Lower lobe of right lung (tissue), 2 donors: ENCODE data around the gene COQ6. TPM values are rescaled to one million over a fixed set of nuclear protein-coding genes. Genes with fewer than 3 reads are reported as not detected.
"Not testable (repeated sequence)": the region's sequence is repeated elsewhere in the genome, so short reads cannot be mapped to it uniquely, and the experiment has no call there.

Experiments used
- ATAC-seq, 2 donors: fragments of 200-7000 bp; cut with Tn5 transposase; one replicate each; pipeline ENCODE4 v1.9.1; 2020 to 2022; ENCODE audit warnings: mild to moderate bottlenecking in 2 of 2, moderate library complexity in 2 of 2
- DNase-seq: peaks from one replicate; pipeline ENCODE4 v3.0.0-alpha.2; 2020
- H3K27ac ChIP-seq: fragments of 200-600 bp; one replicate; pipeline ENCODE4 v1.8.0; 2022
- H3K27me3 ChIP-seq: fragments of 200-600 bp; one replicate; pipeline ENCODE4 v1.8.0; 2022; ENCODE audit warnings: low read depth
- H3K36me3 ChIP-seq: fragments of 200-600 bp; one replicate; pipeline ENCODE4 v1.8.0; 2022; ENCODE audit warnings: mild to moderate bottlenecking
- H3K4me1 ChIP-seq: fragments of 200-600 bp; one replicate; pipeline ENCODE4 v1.8.0; 2022
- H3K4me3 ChIP-seq: fragments of 200-600 bp; one replicate; pipeline ENCODE4 v1.8.0; 2022; ENCODE audit warnings: mild to moderate bottlenecking
- H3K9me3 ChIP-seq: fragments of 200-600 bp; one replicate; pipeline ENCODE4 v1.8.0; 2022
- intact Hi-C: fragments of 100-400 bp; cut with DNase I; formaldehyde crosslinking; loops from one replicate; pipeline ENCODE4 v1.11.0; 2022
- total RNA-seq: library from RNA; stranded (reverse); fragmentation: NEBNext Ultra II Directional; extraction: Animal tissue kit (Norgen Biotek cat#: 25700); gene quantifications from one replicate; pipeline ENCODE4 v1.2.1, GENCODE V29; 2021
- TF ChIP-seq, protein P1 (sequence below): fragments of 200-600 bp; IDR thresholded peaks from one replicate; pipeline ENCODE4 v1.8.0; 2022; ENCODE audit warnings: antibody characterized with exemption, mild to moderate bottlenecking
- donor health status: DM: no; HTN: yes; CAD: no; lungs with severe emphysema.

The COQ6 gene
- total RNA-seq, 1 donor from 2014 or later = 17.0 TPM

DNA sequence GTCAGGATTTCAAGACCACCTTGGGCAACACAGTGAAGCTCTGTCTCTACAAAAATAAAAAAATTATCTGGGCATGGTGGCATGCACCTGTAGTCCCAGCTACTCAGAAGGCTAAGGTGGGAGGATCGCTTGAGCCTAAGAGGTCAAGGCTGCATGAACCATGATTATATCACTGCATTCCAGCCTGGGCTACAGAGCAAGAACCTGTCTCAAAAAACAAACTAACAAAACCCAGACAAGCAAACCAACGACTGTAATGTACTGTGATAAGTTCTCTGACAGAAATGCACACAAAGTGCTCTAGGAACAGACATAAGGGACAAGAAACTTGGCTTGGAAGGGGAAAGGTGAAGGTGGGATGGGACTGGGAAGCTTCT lies 46.6 kb downstream of the COQ6 start:
- no peak overlapping the region for H3K4me3 ChIP-seq
- intact Hi-C loops = no loop called here
- no peak overlapping the region for H3K27ac ChIP-seq
- H3K4me1 ChIP-seq = no peaks in the 10 kb centered on the region
- TF ChIP-seq, protein P1, sequence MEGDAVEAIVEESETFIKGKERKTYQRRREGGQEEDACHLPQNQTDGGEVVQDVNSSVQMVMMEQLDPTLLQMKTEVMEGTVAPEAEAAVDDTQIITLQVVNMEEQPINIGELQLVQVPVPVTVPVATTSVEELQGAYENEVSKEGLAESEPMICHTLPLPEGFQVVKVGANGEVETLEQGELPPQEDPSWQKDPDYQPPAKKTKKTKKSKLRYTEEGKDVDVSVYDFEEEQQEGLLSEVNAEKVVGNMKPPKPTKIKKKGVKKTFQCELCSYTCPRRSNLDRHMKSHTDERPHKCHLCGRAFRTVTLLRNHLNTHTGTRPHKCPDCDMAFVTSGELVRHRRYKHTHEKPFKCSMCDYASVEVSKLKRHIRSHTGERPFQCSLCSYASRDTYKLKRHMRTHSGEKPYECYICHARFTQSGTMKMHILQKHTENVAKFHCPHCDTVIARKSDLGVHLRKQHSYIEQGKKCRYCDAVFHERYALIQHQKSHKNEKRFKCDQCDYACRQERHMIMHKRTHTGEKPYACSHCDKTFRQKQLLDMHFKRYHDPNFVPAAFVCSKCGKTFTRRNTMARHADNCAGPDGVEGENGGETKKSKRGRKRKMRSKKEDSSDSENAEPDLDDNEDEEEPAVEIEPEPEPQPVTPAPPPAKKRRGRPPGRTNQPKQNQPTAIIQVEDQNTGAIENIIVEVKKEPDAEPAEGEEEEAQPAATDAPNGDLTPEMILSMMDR = no peak
- no peak for DNase-seq
- H3K9me3 ChIP-seq = no peaks in the 10 kb centered on the region
- H3K27me3 ChIP-seq = no peaks in the 10 kb centered on the region
- peaks cover 19% of the 10 kb centered on the region for H3K36me3 ChIP-seq
- no peak for ATAC-seq

DNA sequence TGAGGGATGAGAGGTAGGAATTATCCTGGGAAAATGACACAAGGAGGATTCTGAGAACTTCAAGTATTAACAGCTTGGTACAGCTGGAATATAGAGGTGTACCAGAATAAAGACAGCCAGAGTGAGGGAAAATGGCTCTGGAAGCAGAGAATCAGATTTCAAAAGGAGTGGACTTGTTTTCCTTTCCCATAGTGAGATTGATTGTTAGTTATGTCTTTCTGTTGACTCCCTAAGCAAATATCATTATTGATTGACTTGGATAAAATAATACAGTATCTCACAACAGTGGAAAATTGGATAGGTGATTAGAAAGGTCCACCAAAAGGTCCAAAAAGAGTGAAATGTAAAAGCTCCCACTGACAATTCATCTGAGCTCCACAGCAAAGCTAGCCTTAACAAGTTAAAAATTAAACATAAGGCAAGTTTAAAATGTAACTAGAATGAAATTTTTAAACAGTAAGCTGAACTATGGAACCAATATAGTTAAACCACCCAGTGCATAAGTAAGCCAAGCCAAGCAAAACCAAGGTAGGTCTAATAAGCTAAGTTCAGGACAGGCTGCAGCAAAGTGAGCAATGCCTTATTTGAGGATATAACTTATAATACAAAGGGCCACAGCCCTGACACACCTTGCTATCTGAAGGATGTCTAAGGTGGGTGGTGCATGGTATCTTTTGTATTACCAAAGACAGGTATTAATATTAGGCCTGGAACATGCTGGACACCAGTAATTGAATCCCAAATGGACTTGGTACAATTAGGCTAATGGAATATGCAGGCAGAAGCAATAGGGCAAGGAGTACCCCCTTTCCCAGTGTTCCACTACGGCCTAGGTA lies 47.2 kb downstream of the COQ6 start:
- no peak for ATAC-seq
- no peak overlapping the region for H3K4me3 ChIP-seq

DNA sequence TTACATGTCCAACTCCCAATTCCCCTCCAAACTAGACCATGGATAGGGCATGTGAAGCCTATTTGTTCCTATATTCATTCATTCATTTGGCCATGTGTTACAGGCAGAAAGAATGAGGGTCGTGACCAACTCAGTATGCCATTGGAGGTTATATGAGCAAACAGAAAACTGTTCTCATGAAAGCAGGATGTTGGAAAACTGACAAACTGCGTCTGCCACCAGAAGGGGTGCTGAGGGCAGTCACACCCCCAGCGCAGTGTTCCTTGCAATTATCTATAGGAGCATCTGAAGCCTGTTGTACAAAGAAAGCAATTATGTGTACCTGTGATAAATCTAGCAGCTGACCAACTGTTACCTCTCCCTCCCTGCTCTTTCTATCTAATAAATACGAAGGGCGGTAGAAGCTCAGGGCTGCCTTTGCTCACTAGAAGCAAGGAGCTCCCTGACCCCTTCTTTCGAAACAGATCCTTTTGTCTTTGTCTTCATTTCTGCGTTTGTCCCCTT lies 47.9 kb downstream of the COQ6 start:
- H3K27ac ChIP-seq = no peak overlapping the region
- no peaks in the 10 kb centered on the region for H3K9me3 ChIP-seq
- DNase-seq (no peak), ATAC-seq (no peak)
- no peak overlapping the region for H3K4me3 ChIP-seq
- H3K4me1 ChIP-seq = no peaks in the 10 kb centered on the region
- peaks cover 19% of the 10 kb centered on the region for H3K36me3 ChIP-seq
- TF ChIP-seq, protein P1 = no peak
- intact Hi-C loops = no loop called here
- no peaks in the 10 kb centered on the region for H3K27me3 ChIP-seq

More for the DNA sequence above, 47.2 kb downstream of the COQ6 start:
- intact Hi-C loops = no loop called here
- Histone ChIP-seq H3K27ac (no peak overlapping the region), H3K27me3 (no peaks in the 10 kb centered on the region), H3K36me3 (peaks cover 19% of the 10 kb centered on the region), H3K9me3 (no peaks in the 10 kb centered on the region), H3K4me1 (no peaks in the 10 kb centered on the region)
- TF ChIP-seq, protein P1 = no peak
- DNase-seq = no peak

DNA sequence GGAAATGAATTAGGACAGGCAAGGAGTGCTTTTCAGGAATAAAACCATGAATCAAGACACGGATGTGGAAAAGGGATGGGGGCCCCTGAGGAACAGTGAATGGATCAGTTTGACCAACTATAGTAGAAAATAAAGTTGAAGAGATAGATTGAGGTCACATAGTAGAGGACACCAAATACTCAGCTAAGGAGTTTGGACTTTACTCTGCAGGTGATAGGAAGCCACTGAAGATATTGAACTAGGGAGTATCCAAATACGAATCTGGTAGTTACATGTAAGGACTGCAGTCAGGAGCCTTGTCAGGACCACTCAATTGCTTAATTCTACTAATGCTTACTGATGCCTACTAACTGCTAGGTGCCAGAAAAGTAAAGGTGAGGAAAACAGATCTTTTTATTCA lies 48.6 kb downstream of the COQ6 start:
- Histone ChIP-seq H3K27ac (no peak overlapping the region), H3K9me3 (no peaks in the 10 kb centered on the region), H3K36me3 (peaks cover 19% of the 10 kb centered on the region), H3K4me1 (no peaks in the 10 kb centered on the region), H3K4me3 (no peak overlapping the region), H3K27me3 (no peaks in the 10 kb centered on the region)
- intact Hi-C loops = no loop called here
- no peak for ATAC-seq
- no peak for DNase-seq
- TF ChIP-seq, protein P1 = no peak

DNA sequence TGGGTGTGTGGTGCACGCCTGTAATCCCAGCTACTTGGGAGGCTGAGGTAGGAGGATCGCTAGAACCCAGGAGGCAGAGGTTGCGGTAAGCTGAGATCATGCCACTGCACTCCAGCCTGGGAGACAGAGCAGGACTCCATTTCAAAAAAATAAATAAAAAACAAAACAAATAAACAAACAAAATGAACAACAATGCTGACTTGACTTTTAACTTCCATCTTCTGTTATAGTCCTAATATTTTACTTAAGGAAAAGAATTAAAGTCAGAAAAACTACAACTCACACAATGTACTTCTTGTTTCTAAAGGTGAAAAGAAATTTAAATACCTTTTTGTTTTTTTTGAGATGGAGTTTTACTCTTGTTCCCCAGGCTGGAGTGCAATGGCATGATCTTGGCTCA lies 55.6 kb downstream of the COQ6 start:
- H3K4me1 ChIP-seq, H3K9me3 ChIP-seq, DNase-seq, H3K4me3 ChIP-seq, H3K27ac ChIP-seq, intact Hi-C loops, H3K27me3 ChIP-seq, ATAC-seq: not testable (repeated sequence)
- H3K36me3 ChIP-seq = peaks cover 36% of the 10 kb centered on the region

DNA sequence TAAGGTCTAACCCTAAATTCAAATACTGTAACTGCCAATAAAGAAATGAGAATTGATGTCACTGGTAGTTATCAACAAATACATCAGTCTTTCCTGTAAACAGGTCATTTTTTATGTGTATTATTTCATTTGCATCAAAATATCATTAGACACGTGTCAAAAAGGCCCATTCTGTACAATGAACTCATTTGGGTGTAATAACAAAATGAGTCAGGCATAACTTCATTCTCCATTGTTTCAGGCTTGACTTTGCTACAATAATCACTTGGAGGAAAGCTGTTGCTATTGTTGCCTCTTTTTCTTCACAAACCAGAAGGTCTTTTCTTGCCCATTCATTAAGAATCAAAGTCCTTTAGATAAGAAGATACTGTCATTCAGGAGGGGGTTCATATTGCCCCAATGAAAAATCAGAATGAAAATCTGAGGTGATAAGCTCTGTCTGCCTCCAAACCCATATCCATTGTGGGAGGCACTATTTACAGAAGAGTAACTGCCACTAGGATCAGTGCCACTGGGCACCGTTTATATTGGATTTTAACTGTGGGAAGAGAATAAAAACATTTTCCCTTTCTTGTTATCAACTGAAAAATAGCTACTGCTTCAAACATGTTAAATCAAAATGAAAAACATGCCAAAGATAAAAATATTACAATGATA lies 58.9 kb downstream of the COQ6 start:
- no peaks in the 10 kb centered on the region for H3K4me1 ChIP-seq
- no peaks in the 10 kb centered on the region for H3K9me3 ChIP-seq
- DNase-seq = no peak
- H3K27ac ChIP-seq = no peak overlapping the region
- no peak for ATAC-seq
- H3K27me3 ChIP-seq = no peaks in the 10 kb centered on the region
- H3K36me3 ChIP-seq = peaks cover 53% of the 10 kb centered on the region
- TF ChIP-seq, protein P1 = no peak
- intact Hi-C loops = no loop called here
- no peak overlapping the region for H3K4me3 ChIP-seq
